ENCODE results near the gene SPATA31A6. TPM values are rescaled to one million over a fixed set of nuclear protein-coding genes. Genes with fewer than 3 reads are reported as not detected.
"Not testable (repeated sequence)": the region's sequence is repeated elsewhere in the genome, so short reads cannot be mapped to it uniquely, and the experiment has no call there.

Gene SPATA31A6
- total RNA-seq, 1 experiment from 2014 or later, result not detected

- H3K9ac ChIP-seq (ENCODE audit: low read length); CTCF ChIA-PET; H3K4me3 ChIP-seq (replicated peaks in 1 of 2; ENCODE audit: low read depth in 1 of 2, low read length in 2 of 2); H3K79me2 ChIP-seq (ENCODE audit: insufficient read depth, low read length); intact Hi-C loops (cut with micrococcal nuclease); H3K27me3 ChIP-seq (ENCODE audit: insufficient read depth, low read length); POLR2A ChIA-PET; H4K20me1 ChIP-seq (ENCODE audit: insufficient read depth); H3K9me2 ChIP-seq (ENCODE audit: insufficient read depth); H2AFZ ChIP-seq (ENCODE audit: low read depth, low read length, poor library complexity, severe bottlenecking); H3K36me3 ChIP-seq (ENCODE audit: control insufficient read depth in 1 of 2, insufficient read depth in 2 of 2, low read length in 2 of 2); ATAC-seq; DNase-seq (ENCODE audit: low read depth, low spot score); H3K9me3 ChIP-seq (ENCODE audit: control insufficient read depth in 1 of 2, insufficient read depth in 1 of 2, low read depth in 1 of 2, low read length in 2 of 2); H3K27ac ChIP-seq (ENCODE audit: low read depth, low read length); H3K4me2 ChIP-seq (ENCODE audit: low read length); BruUV-seq (replicated peaks); RAD21 ChIA-PET (ENCODE audit: low non-redundant PET in 1 of 2, low total read pairs in 2 of 2, uncharacterized antibody in 2 of 2, unreplicated experiment in 2 of 2): not testable (repeated sequence)
- H3K4me1 ChIP-seq (ENCODE audit: control insufficient read depth in 1 of 2, insufficient read depth in 2 of 2, low read length in 2 of 2), result peaks cover 10 to 13% of the 10 kb centered on the region in 2 experiments
Observed at GRCh38 chr9:42237381-42237780, 53.9 kb downstream of the SPATA31A6 start.

GRCh38 chr9:42238862-42239261, 55.4 kb downstream of the SPATA31A6 start:
- H3K9me2 ChIP-seq (ENCODE audit: insufficient read depth); H3K36me3 ChIP-seq (ENCODE audit: control insufficient read depth in 1 of 2, insufficient read depth in 2 of 2, low read length in 2 of 2); BruUV-seq (replicated peaks); H3K27ac ChIP-seq (ENCODE audit: low read depth, low read length); H2AFZ ChIP-seq (ENCODE audit: low read depth, low read length, poor library complexity, severe bottlenecking); ATAC-seq; RAD21 ChIA-PET (ENCODE audit: low non-redundant PET in 1 of 2, low total read pairs in 2 of 2, uncharacterized antibody in 2 of 2, unreplicated experiment in 2 of 2); intact Hi-C loops (cut with micrococcal nuclease); H3K4me3 ChIP-seq (replicated peaks in 1 of 2; ENCODE audit: low read depth in 1 of 2, low read length in 2 of 2); POLR2A ChIA-PET; H3K79me2 ChIP-seq (ENCODE audit: insufficient read depth, low read length); H3K9me3 ChIP-seq (ENCODE audit: control insufficient read depth in 1 of 2, insufficient read depth in 1 of 2, low read depth in 1 of 2, low read length in 2 of 2); H3K27me3 ChIP-seq (ENCODE audit: insufficient read depth, low read length); H3K9ac ChIP-seq (ENCODE audit: low read length); H4K20me1 ChIP-seq (ENCODE audit: insufficient read depth); DNase-seq (ENCODE audit: low read depth, low spot score); H3K4me2 ChIP-seq (ENCODE audit: low read length); CTCF ChIA-PET: not testable (repeated sequence)
- peaks cover 9 to 18% of the 10 kb centered on the region in 2 experiments for H3K4me1 ChIP-seq (ENCODE audit: control insufficient read depth in 1 of 2, insufficient read depth in 2 of 2, low read length in 2 of 2)

Other genes with a start within 250 kb of the SPATA31A6 start
- gene CNTNAP3B, start 54.2 kb upstream of the SPATA31A6 start, total RNA-seq (2021; ENCODE audit: unreplicated experiment), result 24.3 TPM

Data from HCT116 (cell line).